Measurements from ENCODE around the gene FSD2.

The FSD2 gene

GRCh38 chr15:82820128-82820527, 14.3 kb upstream of the FSD2 start:
- Histone ChIP-seq H3K9ac (ENCODE audit: low read length) (no peak overlapping the region), H3K36me3 (replicated peaks; ENCODE audit: insufficient read depth, low read length) (peaks cover 9% of the 10 kb centered on the region), H3K27ac (ENCODE audit: low read length) (no peak overlapping the region), H3K4me3 (ENCODE audit: low read length) (no peak overlapping the region), H3K79me2 (ENCODE audit: low read length) (peaks cover 14% of the 10 kb centered on the region), H4K20me1 (ENCODE audit: insufficient read depth, low read length) (peaks cover 4% of the 10 kb centered on the region; the same call in 1 of the 2 replicates), H3K9me3 (replicated peaks; ENCODE audit: insufficient read depth, low read length) (no peaks in the 10 kb centered on the region), H3K4me1 (ENCODE audit: low read length) (no peaks in the 10 kb centered on the region), H3K9me2 (replicated peaks; ENCODE audit: insufficient read depth, low read length) (no peaks in the 10 kb centered on the region), H3K4me2 (ENCODE audit: low read depth, low read length) (no peak overlapping the region), H3K27me3 (replicated peaks; ENCODE audit: insufficient read depth, low read length) (no peaks in the 10 kb centered on the region), H2AFZ (ENCODE audit: low read length) (no peak overlapping the region), H3F3A (ENCODE audit: insufficient read depth, low read length) (no peaks in the 10 kb centered on the region)
- no peak for DNase-seq
- no peak for TF ChIP-seq EZH2 (optimal IDR thresholded peaks at IDR 0.05; ENCODE audit: low read depth, low read length)
- no peak for TF ChIP-seq CTCF (IDR thresholded peaks at IDR 0.05; ENCODE audit: low read length)

GRCh38 chr15:82812994-82813393, 7.1 kb upstream of the FSD2 start:
- Histone ChIP-seq H3K4me1 (ENCODE audit: low read length) (peaks cover 15% of the 10 kb centered on the region), H4K20me1 (ENCODE audit: insufficient read depth, low read length) (peaks cover 33% of the 10 kb centered on the region), H3K36me3 (replicated peaks; ENCODE audit: insufficient read depth, low read length) (peaks cover 6% of the 10 kb centered on the region), H3K9me3 (replicated peaks; ENCODE audit: insufficient read depth, low read length) (no peaks in the 10 kb centered on the region), H3K4me3 (ENCODE audit: low read length) (no peak overlapping the region), H3K9ac (ENCODE audit: low read length) (no peak overlapping the region), H3K79me2 (ENCODE audit: low read length) (peaks cover 50% of the 10 kb centered on the region), H3K27me3 (replicated peaks; ENCODE audit: insufficient read depth, low read length) (no peaks in the 10 kb centered on the region), H3K9me2 (replicated peaks; ENCODE audit: insufficient read depth, low read length) (no peaks in the 10 kb centered on the region), H3K27ac (ENCODE audit: low read length) (no peak overlapping the region), H2AFZ (ENCODE audit: low read length) (no peak overlapping the region), H3K4me2 (ENCODE audit: low read depth, low read length) (no peak overlapping the region), H3F3A (ENCODE audit: insufficient read depth, low read length) (peaks cover 23% of the 10 kb centered on the region)
- no peak for DNase-seq
- TF ChIP-seq EZH2phosphoT487 (IDR thresholded peaks at IDR 0.05; ENCODE audit: low read length) (no peak), EZH2 (optimal IDR thresholded peaks at IDR 0.05; ENCODE audit: low read depth, low read length) (no peak), CTCF (IDR thresholded peaks at IDR 0.05; ENCODE audit: low read length) (no peak)

- no peak for TF ChIP-seq CTCF (IDR thresholded peaks at IDR 0.05; ENCODE audit: low read length)
- TF ChIP-seq EZH2phosphoT487 (IDR thresholded peaks at IDR 0.05; ENCODE audit: low read length), result no peak
- no peak for TF ChIP-seq EZH2 (optimal IDR thresholded peaks at IDR 0.05; ENCODE audit: low read depth, low read length)
- Histone ChIP-seq H4K20me1 (ENCODE audit: insufficient read depth, low read length) (peaks cover 33% of the 10 kb centered on the region), H3K9me3 (replicated peaks; ENCODE audit: insufficient read depth, low read length) (no peaks in the 10 kb centered on the region), H3K4me1 (ENCODE audit: low read length) (peaks cover 28% of the 10 kb centered on the region), H3K27ac (ENCODE audit: low read length) (peak overlapping the region; percentile 55; the same call in 1 of the 2 replicates), H3K36me3 (replicated peaks; ENCODE audit: insufficient read depth, low read length) (peaks cover 6% of the 10 kb centered on the region), H3K4me2 (ENCODE audit: low read depth, low read length) (peak overlapping the region; percentile 73), H3F3A (ENCODE audit: insufficient read depth, low read length) (peaks cover 28% of the 10 kb centered on the region), H3K9me2 (replicated peaks; ENCODE audit: insufficient read depth, low read length) (no peaks in the 10 kb centered on the region), H3K27me3 (replicated peaks; ENCODE audit: insufficient read depth, low read length) (no peaks in the 10 kb centered on the region), H3K9ac (ENCODE audit: low read length) (peak overlapping the region; percentile 72), H3K79me2 (ENCODE audit: low read length) (peaks cover 44% of the 10 kb centered on the region), H3K4me3 (ENCODE audit: low read length) (peak overlapping the region; percentile 89), H2AFZ (ENCODE audit: low read length) (no peak overlapping the region)
- peak; percentile 77 for DNase-seq
These were observed 5.1 kb upstream of the FSD2 start for GRCh38 chr15:82810890-82811426.
